Measurements from ENCODE around the gene PRC1. TPM values are rescaled to one million over a fixed set of nuclear protein-coding genes. Genes with fewer than 3 reads are reported as not detected.
"Not testable (repeated sequence)": the region's sequence is repeated elsewhere in the genome, so short reads cannot be mapped to it uniquely, and the experiment has no call there.

PRC1 gene
- total RNA-seq, 1 donor from 2014 or later: 139 TPM

GRCh38 chr15:90934949-90935751, 59.2 kb downstream of the PRC1 start, which contains the start of gene UNC45A:
Gene UNC45A, plus strand, starts transcription at chr15:90935285. Its CDS starts 40 bp downstream, at chr15:90935325.
- DNase-seq (ENCODE audit: low read depth, low spot score): no peak

DNA sequence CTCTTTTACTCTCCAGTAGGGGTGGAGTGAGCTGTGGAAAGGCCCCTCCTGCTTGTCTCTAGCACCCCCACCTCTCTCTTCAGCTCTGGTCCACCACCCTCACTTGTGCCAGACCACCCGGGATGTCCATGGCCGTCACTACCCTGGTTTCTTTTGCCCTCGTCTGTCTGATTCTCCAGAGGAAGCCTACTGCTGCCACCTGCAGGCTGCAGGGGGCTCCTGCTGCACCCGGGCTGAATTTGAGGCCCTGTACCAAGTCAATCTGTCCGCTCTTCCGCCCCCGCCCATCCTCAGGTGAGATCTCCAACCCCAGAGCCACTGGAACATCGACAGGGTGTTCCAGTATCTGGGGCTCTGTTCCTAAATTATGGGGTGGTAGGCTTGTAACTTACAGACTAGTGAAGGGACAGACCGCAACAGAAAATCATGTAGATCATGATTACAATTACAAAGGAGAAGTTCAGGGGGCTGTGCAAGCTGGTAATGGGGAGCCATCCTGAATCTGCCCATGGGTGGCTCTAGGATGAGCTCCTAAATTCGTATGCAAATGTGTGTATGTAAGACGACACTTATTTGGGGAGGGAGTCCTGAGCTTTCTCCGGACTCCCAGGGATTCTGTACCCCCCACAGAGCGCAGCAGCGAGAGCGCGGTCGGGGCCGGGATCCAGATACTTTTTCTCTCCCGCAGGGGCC, 59.9 kb downstream of the PRC1 start:
- no peak for DNase-seq (ENCODE audit: low read depth, low spot score)

- DNase-seq (ENCODE audit: low read depth, low spot score): no peak
Measured at GRCh38 chr15:90933301-90933700, 61.0 kb downstream of the PRC1 start.

DNA sequence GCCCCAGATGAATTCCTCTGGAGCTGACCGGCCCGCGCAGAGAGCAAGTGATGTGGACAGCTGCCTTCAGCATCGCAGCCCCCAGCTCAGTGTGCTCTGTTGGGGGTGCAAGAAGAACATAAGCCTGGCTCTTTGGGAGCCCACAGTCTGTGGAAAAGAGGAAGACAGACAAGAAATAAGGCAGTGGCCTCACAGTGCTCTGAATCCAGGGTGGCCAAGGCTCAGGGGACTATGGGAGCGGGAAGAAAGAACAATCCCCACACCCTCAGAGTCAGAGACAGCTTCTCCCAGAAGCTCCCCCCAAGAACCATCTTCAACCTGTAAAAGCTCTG, 61.7 kb downstream of the PRC1 start:
- no peak for DNase-seq (ENCODE audit: low read depth, low spot score)

DNA sequence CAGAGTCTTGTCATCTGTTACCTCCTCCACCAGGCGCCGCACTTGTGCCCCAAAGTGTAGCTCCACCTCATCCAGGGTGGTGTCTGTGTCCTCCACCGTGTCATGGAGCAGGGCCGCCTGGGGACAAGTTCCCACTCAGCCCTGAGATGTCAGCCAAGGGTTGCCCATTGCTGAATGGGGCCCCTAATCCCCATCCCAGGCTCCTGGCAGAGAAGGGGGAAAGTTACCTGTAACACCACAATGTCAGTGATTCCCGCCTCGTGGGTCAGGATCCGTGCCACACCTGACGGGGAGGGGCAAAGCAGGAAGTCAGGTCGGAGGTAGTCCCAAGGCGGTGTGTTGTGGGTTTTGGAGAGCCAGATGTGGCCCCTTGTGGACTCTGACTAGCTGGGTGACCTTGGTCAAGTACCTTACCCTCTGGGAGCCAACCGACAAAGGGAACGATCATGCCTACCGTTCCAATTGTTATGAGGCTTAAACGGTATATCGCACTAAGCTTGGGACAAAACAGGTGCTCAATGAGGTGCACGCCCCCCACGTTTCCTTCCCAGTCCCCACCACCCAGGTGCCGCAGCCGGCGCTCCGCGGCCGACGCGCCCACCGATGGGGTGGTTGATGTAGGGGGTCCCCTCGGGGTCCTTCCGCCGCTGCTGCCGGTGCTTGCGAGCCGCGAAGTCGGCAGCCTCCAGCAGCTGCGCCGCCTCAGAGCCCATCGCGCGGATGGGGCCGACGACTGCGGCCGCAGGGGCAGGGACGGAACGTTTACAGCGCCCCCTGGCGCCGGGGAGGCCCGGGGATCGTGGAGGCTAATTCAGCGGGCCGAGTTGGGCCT, 62.3 kb downstream of the PRC1 start, which contains the start of gene HDDC3:
TSS of gene HDDC3 (minus strand) at position 722 of the 832 bp plus-strand sequence. CDS start at position 713, 9 bp downstream.
- no peak for DNase-seq (ENCODE audit: low read depth, low spot score)

- no peak for DNase-seq (ENCODE audit: low read depth, low spot score)
Measured at GRCh38 chr15:90931575-90931827, 62.8 kb downstream of the PRC1 start.

GRCh38 chr15:90930861-90931574, 63.3 kb downstream of the PRC1 start:
- DNase-seq (ENCODE audit: low read depth, low spot score): no peak

GRCh38 chr15:90929246-90930019, 64.9 kb downstream of the PRC1 start:
- no peak for DNase-seq (ENCODE audit: low read depth, low spot score)

DNA sequence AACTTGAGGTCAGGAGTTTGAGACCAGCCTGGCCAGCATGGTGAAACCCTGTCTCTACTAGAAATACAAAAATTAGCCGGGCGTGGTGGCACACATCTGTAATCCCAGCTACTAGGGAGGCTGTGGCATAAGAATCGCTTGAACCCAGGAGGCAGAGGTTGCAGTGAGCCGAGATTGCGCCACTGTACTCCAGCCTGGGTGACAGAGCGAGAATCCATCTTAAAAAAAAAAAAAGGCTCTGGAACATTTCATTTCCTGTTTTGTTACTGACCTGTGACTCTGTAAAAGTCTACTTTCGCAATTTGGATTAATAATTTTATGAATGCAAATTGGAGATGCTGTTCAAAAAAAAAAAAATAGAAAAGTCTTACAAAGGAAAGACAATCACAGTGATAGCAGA, 66.2 kb downstream of the PRC1 start:
- not testable (repeated sequence) for DNase-seq (ENCODE audit: low read depth, low spot score)

DNA sequence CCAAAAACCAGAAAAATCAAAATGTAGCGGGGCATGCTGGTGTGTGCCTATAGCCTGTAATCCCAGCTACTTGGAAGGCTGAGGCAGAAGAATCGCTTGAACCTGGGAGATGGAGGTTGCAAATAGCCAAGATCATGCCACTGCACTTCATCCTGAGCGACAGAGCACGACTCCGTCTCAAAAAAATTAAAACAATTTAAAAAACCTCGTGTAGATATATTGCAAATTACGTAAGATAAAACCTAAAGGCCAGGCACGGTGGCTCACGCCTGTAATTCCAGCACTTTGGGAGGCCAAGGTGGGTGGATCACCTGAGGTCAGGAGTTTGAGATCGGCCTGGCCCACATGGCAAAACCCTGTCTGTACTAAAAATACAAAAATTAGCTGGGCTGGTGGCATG, 67.6 kb downstream of the PRC1 start:
- not testable (repeated sequence) for DNase-seq (ENCODE audit: low read depth, low spot score)

GRCh38 chr15:90924375-90924774, 70.0 kb downstream of the PRC1 start:
- DNase-seq (ENCODE audit: low read depth, low spot score): no peak

DNA sequence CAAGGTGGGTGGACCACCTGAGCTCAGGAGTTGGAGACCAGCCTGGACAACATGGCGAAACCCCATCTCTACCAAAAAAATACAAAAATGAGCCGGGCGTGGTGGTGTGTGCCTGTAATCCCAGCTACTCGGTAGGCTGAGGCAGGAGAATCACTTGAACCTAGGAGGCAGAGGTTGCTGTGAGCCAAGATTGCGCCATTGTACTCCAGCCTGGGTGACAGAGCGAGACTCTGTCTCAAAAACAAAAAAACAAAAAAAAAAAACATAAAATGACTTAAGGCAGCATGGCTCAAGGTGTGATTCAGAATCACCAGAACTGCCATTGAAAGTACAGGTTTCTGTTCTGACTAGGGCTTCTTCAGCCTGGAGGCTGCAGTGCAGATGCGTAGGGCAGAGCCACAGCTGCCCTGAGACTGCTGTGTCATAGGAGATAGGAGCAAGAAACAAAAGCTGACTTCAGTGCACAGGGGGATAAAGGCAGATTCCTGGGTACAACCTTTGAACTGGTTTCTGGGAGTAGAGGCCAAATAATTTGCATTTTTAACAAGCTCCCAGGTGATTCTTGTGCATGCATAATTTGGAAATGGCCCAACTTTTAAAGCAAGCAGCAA, 71.5 kb downstream of the PRC1 start:
- not testable (repeated sequence) for DNase-seq (ENCODE audit: low read depth, low spot score)

- DNase-seq (ENCODE audit: low read depth, low spot score): no peak
Measured at GRCh38 chr15:90921887-90922286, 72.4 kb downstream of the PRC1 start.

GRCh38 chr15:90918835-90919234, 75.5 kb downstream of the PRC1 start:
- DNase-seq (ENCODE audit: low read depth, low spot score): no peak

DNA sequence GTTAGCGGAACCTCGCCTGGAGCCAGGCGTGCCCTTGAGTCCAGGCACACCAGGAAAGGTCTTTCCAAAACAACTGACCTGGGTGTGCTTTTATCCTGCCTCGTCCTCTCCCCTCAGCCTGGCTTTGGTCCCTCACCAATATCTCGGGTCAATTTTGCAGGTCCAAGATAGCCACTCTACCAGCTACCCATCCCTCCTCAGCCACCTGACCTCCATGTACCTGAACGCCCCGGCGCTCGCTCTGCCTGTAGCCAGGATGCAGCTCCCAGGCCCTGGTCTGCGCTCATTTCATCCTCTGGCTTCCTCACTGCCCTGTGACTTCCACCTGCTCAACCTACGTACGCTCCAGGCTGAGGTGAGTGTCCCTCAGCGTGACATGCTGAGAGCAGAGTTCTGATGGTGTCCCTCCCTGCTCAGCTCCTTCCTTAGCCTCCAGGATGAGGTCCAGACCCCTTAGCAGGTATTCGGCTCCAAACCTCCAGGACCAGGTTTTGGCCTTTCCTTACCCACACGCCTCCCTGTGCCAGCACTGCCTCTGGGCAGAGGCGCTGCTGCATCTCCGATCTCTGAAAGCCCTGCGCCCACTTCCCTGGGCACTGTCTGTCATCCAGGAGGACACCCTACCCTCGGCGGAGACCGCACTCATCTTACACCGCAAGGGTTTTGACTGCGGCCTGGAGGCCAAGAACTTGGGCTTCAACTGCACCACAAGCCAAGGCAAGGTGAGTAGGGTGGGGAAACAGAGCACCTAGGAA, 76.1 kb downstream of the PRC1 start:
- no peak for DNase-seq (ENCODE audit: low read depth, low spot score)

- no peak for DNase-seq (ENCODE audit: low read depth, low spot score)
Measured at GRCh38 chr15:90917569-90917968, 76.8 kb downstream of the PRC1 start.

DNA sequence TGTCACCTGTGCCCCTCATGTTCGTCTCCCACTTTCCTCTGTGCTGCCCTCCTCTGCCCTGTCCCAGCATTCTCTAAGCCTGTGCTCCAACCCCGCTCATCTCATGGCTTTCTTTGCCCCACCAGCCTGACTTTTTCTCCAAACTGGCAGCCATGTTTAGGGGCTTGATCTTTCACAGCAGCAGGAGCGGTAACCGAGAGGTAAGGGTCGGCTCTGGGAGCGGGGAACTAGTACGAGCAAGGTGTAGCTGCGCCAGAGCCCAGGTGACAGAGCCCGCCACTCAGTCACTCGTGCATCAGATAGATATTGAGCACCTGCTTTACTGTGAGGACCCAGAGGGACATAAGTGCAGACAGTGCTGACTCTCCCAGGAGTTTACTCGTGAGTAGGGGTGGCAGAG, 77.9 kb downstream of the PRC1 start:
- DNase-seq (ENCODE audit: low read depth, low spot score): no peak

Data from pulmonary artery endothelial cell (primary cell).